Measurements from ENCODE around the gene ARPC2. TPM values are rescaled to one million over a fixed set of nuclear protein-coding genes. Genes with fewer than 3 reads are reported as not detected.

The ARPC2 gene
- total RNA-seq, 1 experiment from 2014 or later: 213 TPM

- peak overlapping the region; percentile 89 for H2AFZ ChIP-seq (ENCODE audit: low read length)
- ATAC-seq (peak; percentile 60), DNase-seq (peak; percentile 25)
- H3K4me3 ChIP-seq (ENCODE audit: low read length): peak overlapping the region; percentile 100
- peak overlapping the region; percentile 83 for H3K4me2 ChIP-seq (ENCODE audit: low read length)
- H3K9ac ChIP-seq (ENCODE audit: low read length): peak overlapping the region; percentile 92
- peaks cover 26% of the 10 kb centered on the region for H3K4me1 ChIP-seq (ENCODE audit: insufficient read depth, low read length)
- H3K27ac ChIP-seq (ENCODE audit: low read length): peak overlapping the region; percentile 23
- no peaks in the 10 kb centered on the region for H3K9me2 ChIP-seq (replicated peaks; ENCODE audit: low read length)
- H3K9me3 ChIP-seq (ENCODE audit: low read length): no peaks in the 10 kb centered on the region
- ChIA-PET CTCF (no interaction called here), POLR2A (ENCODE audit: unreplicated experiment) (no interaction called here)
- TF ChIP-seq, protein P1, sequence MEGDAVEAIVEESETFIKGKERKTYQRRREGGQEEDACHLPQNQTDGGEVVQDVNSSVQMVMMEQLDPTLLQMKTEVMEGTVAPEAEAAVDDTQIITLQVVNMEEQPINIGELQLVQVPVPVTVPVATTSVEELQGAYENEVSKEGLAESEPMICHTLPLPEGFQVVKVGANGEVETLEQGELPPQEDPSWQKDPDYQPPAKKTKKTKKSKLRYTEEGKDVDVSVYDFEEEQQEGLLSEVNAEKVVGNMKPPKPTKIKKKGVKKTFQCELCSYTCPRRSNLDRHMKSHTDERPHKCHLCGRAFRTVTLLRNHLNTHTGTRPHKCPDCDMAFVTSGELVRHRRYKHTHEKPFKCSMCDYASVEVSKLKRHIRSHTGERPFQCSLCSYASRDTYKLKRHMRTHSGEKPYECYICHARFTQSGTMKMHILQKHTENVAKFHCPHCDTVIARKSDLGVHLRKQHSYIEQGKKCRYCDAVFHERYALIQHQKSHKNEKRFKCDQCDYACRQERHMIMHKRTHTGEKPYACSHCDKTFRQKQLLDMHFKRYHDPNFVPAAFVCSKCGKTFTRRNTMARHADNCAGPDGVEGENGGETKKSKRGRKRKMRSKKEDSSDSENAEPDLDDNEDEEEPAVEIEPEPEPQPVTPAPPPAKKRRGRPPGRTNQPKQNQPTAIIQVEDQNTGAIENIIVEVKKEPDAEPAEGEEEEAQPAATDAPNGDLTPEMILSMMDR (conservative IDR thresholded peaks at IDR 0.05; ENCODE audit: low read depth, low read length): no peak
- no peak for TF ChIP-seq EZH2 (IDR thresholded peaks at IDR 0.05; ENCODE audit: low read length, unreplicated experiment)
- TF ChIP-seq EZH2phosphoT487 (IDR thresholded peaks at IDR 0.05; ENCODE audit: borderline replicate concordance, low read length): no peak
- no peaks in the 10 kb centered on the region for H3F3A ChIP-seq (ENCODE audit: low read length, unreplicated experiment)
- peaks cover 60% of the 10 kb centered on the region for H3K79me2 ChIP-seq (ENCODE audit: low read length)
- peaks cover 8% of the 10 kb centered on the region; the same call in 1 of the 2 replicates for H3K36me3 ChIP-seq (ENCODE audit: low read depth, low read length)
- intact Hi-C loops (cut with micrococcal nuclease): no loop called here
- H3K27me3 ChIP-seq (ENCODE audit: low read length): no peaks in the 10 kb centered on the region
- H4K20me1 ChIP-seq (ENCODE audit: low read length): peaks cover 24% of the 10 kb centered on the region
- BruUV-seq (replicated peaks): TSS peak; percentile 42
Measured at GRCh38 chr2:218217360-218218267, 625 bp downstream of the ARPC2 start.

- Histone ChIP-seq H3K79me2 (ENCODE audit: low read length) (peaks cover 69% of the 10 kb centered on the region), H3K27me3 (ENCODE audit: low read length) (no peaks in the 10 kb centered on the region), H3K9me2 (replicated peaks; ENCODE audit: low read length) (no peaks in the 10 kb centered on the region), H2AFZ (ENCODE audit: low read length) (peak overlapping the region; percentile 89; the same call in 1 of the 2 replicates), H4K20me1 (ENCODE audit: low read length) (peaks cover 24% of the 10 kb centered on the region), H3K4me3 (ENCODE audit: low read length) (peak overlapping the region; percentile 100), H3F3A (ENCODE audit: low read length, unreplicated experiment) (no peaks in the 10 kb centered on the region), H3K36me3 (ENCODE audit: low read depth, low read length) (peaks cover 8% of the 10 kb centered on the region; the same call in 1 of the 2 replicates), H3K4me1 (ENCODE audit: insufficient read depth, low read length) (peaks cover 26% of the 10 kb centered on the region), H3K4me2 (ENCODE audit: low read length) (peak overlapping the region; percentile 83), H3K9ac (ENCODE audit: low read length) (peak overlapping the region; percentile 92), H3K27ac (ENCODE audit: low read length) (no peak overlapping the region), H3K9me3 (ENCODE audit: low read length) (no peaks in the 10 kb centered on the region)
- intact Hi-C loops (cut with micrococcal nuclease): no loop called here
- no TSS peak for BruUV-seq (replicated peaks)
- DNase-seq: no peak
- TF ChIP-seq, protein P1 (conservative IDR thresholded peaks at IDR 0.05; ENCODE audit: low read depth, low read length): no peak
- TF ChIP-seq EZH2 (IDR thresholded peaks at IDR 0.05; ENCODE audit: low read length, unreplicated experiment): no peak
- TF ChIP-seq EZH2phosphoT487 (IDR thresholded peaks at IDR 0.05; ENCODE audit: borderline replicate concordance, low read length): no peak
- ChIA-PET POLR2A (ENCODE audit: unreplicated experiment) (no interaction called here), CTCF (no interaction called here)
- no peak for ATAC-seq
Measured at GRCh38 chr2:218218268-218219185, 1.5 kb downstream of the ARPC2 start.
